ENCODE results near the gene ZNF236.

DNA sequence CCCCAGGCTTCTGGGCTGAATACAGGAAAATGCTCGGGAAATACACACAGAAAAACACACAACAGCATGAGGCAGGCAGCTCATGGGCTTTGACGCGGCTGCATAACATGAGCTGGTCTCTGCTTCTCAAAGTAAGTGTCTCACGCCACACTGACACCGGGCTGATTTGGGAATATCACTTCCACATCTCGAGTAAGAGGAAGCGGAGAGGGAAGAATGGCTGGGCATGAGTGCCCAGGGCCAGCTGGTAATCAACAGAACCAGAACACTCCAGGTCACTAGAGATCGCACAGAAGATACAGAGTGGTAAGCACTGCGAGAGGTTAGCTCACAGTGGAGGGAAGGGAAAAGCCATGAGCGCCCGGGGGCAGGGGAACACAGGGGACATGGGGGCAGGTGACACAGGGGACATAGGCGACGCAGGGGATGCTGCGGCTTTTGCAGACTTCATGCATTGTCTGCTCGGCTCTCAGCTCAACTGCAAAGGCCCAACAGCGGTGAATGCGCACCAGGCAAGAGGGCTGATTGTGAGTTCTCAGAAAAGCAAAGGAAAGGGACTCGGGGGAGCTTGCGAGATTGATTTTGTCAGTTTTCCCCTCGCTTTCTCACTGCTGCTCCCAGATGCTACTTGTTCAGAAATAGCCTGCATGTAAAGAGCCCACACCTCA is 168.8 kb downstream of the ZNF236 start:
- TF ChIP-seq ERF (CRISPR knock-in tag; IDR thresholded peaks at IDR 0.05) (no peak), ZBTB7A (CRISPR knock-in tag; IDR thresholded peaks at IDR 0.05) (no peak), RBM22 (optimal IDR thresholded peaks at IDR 0.05; ENCODE audit: low read length) (no peak), ZNF550 (CRISPR knock-in tag; IDR thresholded peaks at IDR 0.05; ENCODE audit: borderline replicate concordance) (no peak), ZNF501 (CRISPR knock-in tag; IDR thresholded peaks at IDR 0.05) (no peak), NFE2L1 (CRISPR knock-in tag; IDR thresholded peaks at IDR 0.05; ENCODE audit: borderline replicate concordance) (no peak), YY1 (IDR thresholded peaks at IDR 0.05; ENCODE audit: insufficient read depth, insufficient replicate concordance, low read depth, low read length) (no peak), HDAC2 (CRISPR knock-in tag; IDR thresholded peaks at IDR 0.05) (no peak), ZFP82 (CRISPR knock-in tag; IDR thresholded peaks at IDR 0.05; ENCODE audit: borderline replicate concordance) (no peak), FOXK1 (CRISPR knock-in tag; IDR thresholded peaks at IDR 0.05; ENCODE audit: borderline replicate concordance, low read depth) (no peak)
- TF ChIP-seq, protein P1, sequence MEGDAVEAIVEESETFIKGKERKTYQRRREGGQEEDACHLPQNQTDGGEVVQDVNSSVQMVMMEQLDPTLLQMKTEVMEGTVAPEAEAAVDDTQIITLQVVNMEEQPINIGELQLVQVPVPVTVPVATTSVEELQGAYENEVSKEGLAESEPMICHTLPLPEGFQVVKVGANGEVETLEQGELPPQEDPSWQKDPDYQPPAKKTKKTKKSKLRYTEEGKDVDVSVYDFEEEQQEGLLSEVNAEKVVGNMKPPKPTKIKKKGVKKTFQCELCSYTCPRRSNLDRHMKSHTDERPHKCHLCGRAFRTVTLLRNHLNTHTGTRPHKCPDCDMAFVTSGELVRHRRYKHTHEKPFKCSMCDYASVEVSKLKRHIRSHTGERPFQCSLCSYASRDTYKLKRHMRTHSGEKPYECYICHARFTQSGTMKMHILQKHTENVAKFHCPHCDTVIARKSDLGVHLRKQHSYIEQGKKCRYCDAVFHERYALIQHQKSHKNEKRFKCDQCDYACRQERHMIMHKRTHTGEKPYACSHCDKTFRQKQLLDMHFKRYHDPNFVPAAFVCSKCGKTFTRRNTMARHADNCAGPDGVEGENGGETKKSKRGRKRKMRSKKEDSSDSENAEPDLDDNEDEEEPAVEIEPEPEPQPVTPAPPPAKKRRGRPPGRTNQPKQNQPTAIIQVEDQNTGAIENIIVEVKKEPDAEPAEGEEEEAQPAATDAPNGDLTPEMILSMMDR (CRISPR knock-in tag; IDR thresholded peaks at IDR 0.05), result no peak
